CD4-positive, alpha-beta T cell (primary cell): Measurements from ENCODE around the gene SARS2. TPM values are rescaled to one million over a fixed set of nuclear protein-coding genes. Genes with fewer than 3 reads are reported as not detected.

Experiments
- ATAC-seq: fragments of 200-7000 bp; cut with Tn5 transposase; one replicate; pipeline ENCODE4 v1.10.0; 2022; ENCODE audit warnings: mild to moderate bottlenecking; ENCODE audit not compliant: poor library complexity
- CTCF ChIA-PET: fragments of 350-600 bp; sonication (Branson Sonifier 250); formaldehyde crosslinking; loops from one replicate; lab custom pipeline; 2021; ENCODE audit warnings: antibody characterized with exemption, inconsistent platforms; lab: Charles Lee
- POLR2A ChIA-PET: fragments of 350-600 bp; sonication (Branson Sonifier 250); formaldehyde crosslinking; loops from one replicate; lab custom pipeline; 2021; ENCODE audit warnings: antibody characterized with exemption, inconsistent platforms; lab: Charles Lee
- DNase-seq, 14 experiments: peaks; one replicate each; pipeline ENCODE4 v3.0.0-alpha.2; 2013 to 2020; ENCODE audit warnings: mixed read lengths in 2 of 14
- H3K27ac ChIP-seq, 2 donors: one replicate each; pipeline versions ENCODE4 v1.5.1 to v1.7.0; 2013; ENCODE audit warnings: low read length in 2 of 2, low read depth in 1 of 2, mild to moderate bottlenecking in 1 of 2
- H3K27me3 ChIP-seq, 2 experiments: 1 replicate in 1 of 2; 2 replicates in 1 of 2; pipeline versions ENCODE4 v1.6.1 to v1.7.0; 2013; ENCODE audit warnings: low read length in 2 of 2, control low read depth in 1 of 2, mild to moderate bottlenecking in 1 of 2, moderate library complexity in 1 of 2; ENCODE audit not compliant: insufficient read depth in 2 of 2, control insufficient read depth in 1 of 2
- H3K36me3 ChIP-seq: one replicate; pipeline ENCODE4 v1.6.1; 2013; ENCODE audit warnings: low read length, control low read depth; ENCODE audit not compliant: insufficient read depth
- H3K4me1 ChIP-seq: one replicate; pipeline ENCODE4 v1.6.1; 2013; ENCODE audit warnings: low read length, control low read depth; ENCODE audit not compliant: insufficient read depth
- H3K4me3 ChIP-seq: one replicate; pipeline ENCODE4 v1.5.1; 2013; ENCODE audit warnings: mild to moderate bottlenecking, low read length, moderate library complexity
- H3K9me3 ChIP-seq, 2 experiments: 1 replicate in 1 of 2; 2 replicates in 1 of 2; pipeline versions ENCODE4 v1.6.1 to v1.7.0; 2013; ENCODE audit warnings: low read length in 2 of 2, mild to moderate bottlenecking in 2 of 2, control low read depth in 1 of 2, moderate library complexity in 1 of 2; ENCODE audit not compliant: control insufficient read depth in 1 of 2, insufficient read depth in 1 of 2
- H3K27ac Mint-ChIP-seq: one replicate; pipeline ENCODE4 v1.8.0; 2020; ENCODE audit warnings: mixed read lengths
- H3K27me3 Mint-ChIP-seq: one replicate; pipeline ENCODE4 v1.8.0; 2021; ENCODE audit warnings: mixed read lengths
- H3K36me3 Mint-ChIP-seq: one replicate; pipeline ENCODE4 v1.8.0; 2021; ENCODE audit warnings: low read depth, mixed read lengths
- H3K4me1 Mint-ChIP-seq: one replicate; pipeline ENCODE4 v1.8.0; 2021; ENCODE audit warnings: low read depth, mixed read lengths
- H3K4me3 Mint-ChIP-seq: one replicate; pipeline ENCODE4 v1.8.0; 2020; ENCODE audit warnings: mild to moderate bottlenecking, mixed read lengths
- H3K9me3 Mint-ChIP-seq: one replicate; pipeline ENCODE4 v1.8.0; 2020; ENCODE audit warnings: mixed read lengths
- intact Hi-C, 2 experiments: fragments of 100-400 bp; cut with DNase I in 1 of 2; cut with micrococcal nuclease in 1 of 2; formaldehyde crosslinking; loops; one replicate each; pipeline versions ENCODE4 v1.15.1 to v1.9.0; 2023 to 2025; cut with DNase I, micrococcal nuclease
- total RNA-seq, 174 experiments: library from RNA in 2 of 174; stranded (reverse) in 2 of 174; gene quantifications; one replicate each; pipeline ENCODE4 v1.2.3 and lab custom pipeline; 2021 to 2026
- TF ChIP-seq, protein P1 (sequence below): fragments of 200-600 bp; IDR thresholded peaks from one replicate; pipeline ENCODE4 v1.8.0; 2022; ENCODE audit warnings: antibody characterized with exemption, mild to moderate bottlenecking

Gene SARS2
- total RNA-seq, 2 experiments from 2014 or later = 18.7 to 22.8 TPM

DNA sequence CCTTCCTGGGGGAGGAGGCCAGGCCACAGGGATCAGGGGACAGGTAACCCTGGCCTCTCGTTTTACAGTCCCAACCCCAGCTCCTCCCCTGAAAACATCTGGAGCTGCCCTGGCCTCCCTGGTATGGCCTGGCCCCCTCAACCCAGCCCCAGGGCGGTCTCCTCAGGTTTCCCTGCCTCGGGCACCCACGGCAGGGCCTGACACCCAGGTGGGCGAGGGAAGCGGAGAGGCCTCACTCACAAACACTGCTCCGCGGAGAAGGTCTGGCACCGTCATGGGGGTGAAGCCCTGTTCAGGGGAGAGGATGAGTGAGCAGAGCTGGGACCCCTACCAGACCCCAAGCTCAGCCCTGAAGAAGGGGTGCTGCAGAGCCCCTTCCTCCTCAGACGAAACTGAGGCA lies 12.0 kb downstream of the SARS2 start:
- H3K9me3 Mint-ChIP-seq = no peaks in the 10 kb centered on the region
- ChIA-PET POLR2A (no interaction called here), CTCF (no interaction called here)
- ATAC-seq = no peak
- Histone ChIP-seq H3K9me3 (no peaks in the 10 kb centered on the region), H3K27ac (no peak overlapping the region), H3K4me1 (no peaks in the 10 kb centered on the region), H3K4me3 (no peak overlapping the region), H3K36me3 (peaks cover 15% of the 10 kb centered on the region), H3K27me3 (no peaks in the 10 kb centered on the region)
- no peaks in the 10 kb centered on the region for H3K27me3 Mint-ChIP-seq
- intact Hi-C loops = no loop called here
- TF ChIP-seq, protein P1, sequence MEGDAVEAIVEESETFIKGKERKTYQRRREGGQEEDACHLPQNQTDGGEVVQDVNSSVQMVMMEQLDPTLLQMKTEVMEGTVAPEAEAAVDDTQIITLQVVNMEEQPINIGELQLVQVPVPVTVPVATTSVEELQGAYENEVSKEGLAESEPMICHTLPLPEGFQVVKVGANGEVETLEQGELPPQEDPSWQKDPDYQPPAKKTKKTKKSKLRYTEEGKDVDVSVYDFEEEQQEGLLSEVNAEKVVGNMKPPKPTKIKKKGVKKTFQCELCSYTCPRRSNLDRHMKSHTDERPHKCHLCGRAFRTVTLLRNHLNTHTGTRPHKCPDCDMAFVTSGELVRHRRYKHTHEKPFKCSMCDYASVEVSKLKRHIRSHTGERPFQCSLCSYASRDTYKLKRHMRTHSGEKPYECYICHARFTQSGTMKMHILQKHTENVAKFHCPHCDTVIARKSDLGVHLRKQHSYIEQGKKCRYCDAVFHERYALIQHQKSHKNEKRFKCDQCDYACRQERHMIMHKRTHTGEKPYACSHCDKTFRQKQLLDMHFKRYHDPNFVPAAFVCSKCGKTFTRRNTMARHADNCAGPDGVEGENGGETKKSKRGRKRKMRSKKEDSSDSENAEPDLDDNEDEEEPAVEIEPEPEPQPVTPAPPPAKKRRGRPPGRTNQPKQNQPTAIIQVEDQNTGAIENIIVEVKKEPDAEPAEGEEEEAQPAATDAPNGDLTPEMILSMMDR = no peak
- H3K4me1 Mint-ChIP-seq = no peaks in the 10 kb centered on the region
- no peak for DNase-seq
- no peak overlapping the region for H3K27ac Mint-ChIP-seq
- H3K36me3 Mint-ChIP-seq = peaks cover 13% of the 10 kb centered on the region
- H3K4me3 Mint-ChIP-seq = no peak overlapping the region

DNA sequence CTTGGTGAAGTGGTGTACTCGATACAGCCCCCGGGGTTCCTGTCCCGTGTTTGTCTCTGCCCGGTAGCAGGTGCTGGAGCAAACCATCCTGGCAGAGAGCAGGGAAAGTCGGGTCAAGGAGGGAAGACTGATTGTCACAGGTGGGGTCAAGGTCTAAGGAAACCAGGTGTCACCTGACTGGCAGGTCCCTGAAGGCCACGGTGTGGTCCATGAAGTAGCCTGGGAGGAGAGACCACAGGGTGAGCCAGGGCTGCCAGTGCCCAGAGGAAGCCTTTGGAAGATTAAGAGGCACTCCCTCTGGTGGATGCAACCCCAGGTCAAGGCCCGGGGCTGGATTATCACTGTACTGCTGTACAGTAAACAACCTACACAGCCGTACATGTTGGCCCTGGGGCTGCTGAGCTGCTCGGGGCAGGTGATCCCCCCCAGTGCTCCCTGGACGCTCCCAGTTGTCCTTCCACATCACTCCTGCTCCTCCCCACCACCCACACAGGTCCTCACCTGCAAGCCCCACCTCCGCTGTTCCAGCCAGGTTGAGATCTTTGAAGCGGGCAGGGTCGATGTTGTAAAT lies 12.6 kb downstream of the SARS2 start:
- DNase-seq (no peak), ATAC-seq (no peak)
- no peaks in the 10 kb centered on the region for H3K9me3 ChIP-seq
- Mint-ChIP-seq H3K9me3 (no peaks in the 10 kb centered on the region), H3K4me1 (no peaks in the 10 kb centered on the region), H3K4me3 (no peak overlapping the region), H3K36me3 (peaks cover 13% of the 10 kb centered on the region), H3K27ac (no peak overlapping the region), H3K27me3 (no peaks in the 10 kb centered on the region)
- CTCF ChIA-PET = no interaction called here
- H3K4me1 ChIP-seq = peaks cover under 1% of the 10 kb centered on the region
- peaks cover 15% of the 10 kb centered on the region for H3K36me3 ChIP-seq
- TF ChIP-seq, protein P1 = no peak
- H3K27ac ChIP-seq = no peak overlapping the region
- no peaks in the 10 kb centered on the region for H3K27me3 ChIP-seq
- intact Hi-C loops = no loop called here
- no peak overlapping the region for H3K4me3 ChIP-seq
- POLR2A ChIA-PET = no interaction called here

DNA sequence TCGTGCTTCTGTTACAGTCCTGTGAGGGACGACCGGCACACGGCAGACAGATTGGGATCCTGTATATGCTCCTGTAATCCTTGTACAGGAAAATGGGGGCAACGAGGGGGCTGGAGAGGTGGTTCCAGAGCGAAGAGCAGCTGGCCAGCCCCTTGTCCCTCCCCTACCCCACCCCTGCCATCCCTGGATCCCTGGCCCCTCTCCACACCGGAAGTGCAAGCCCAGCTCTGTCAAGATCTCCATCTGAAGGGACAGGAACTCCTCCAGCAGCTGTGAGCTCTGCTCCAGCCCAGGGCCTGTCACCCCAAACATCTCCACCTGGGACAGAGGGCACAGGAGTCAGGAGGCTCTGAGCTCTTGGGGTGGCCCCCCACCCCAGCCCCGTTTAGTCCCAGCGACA lies 13.0 kb downstream of the SARS2 start:
- ATAC-seq (no peak), DNase-seq (no peak)
- Mint-ChIP-seq H3K27me3 (no peaks in the 10 kb centered on the region), H3K36me3 (peaks cover 11% of the 10 kb centered on the region), H3K4me3 (no peak overlapping the region), H3K27ac (no peak overlapping the region), H3K4me1 (no peaks in the 10 kb centered on the region), H3K9me3 (no peaks in the 10 kb centered on the region)
- POLR2A ChIA-PET = no interaction called here
- Histone ChIP-seq H3K9me3 (no peaks in the 10 kb centered on the region), H3K4me1 (peaks cover 3% of the 10 kb centered on the region), H3K27ac (no peak overlapping the region), H3K4me3 (no peak overlapping the region), H3K27me3 (no peaks in the 10 kb centered on the region), H3K36me3 (peaks cover 15% of the 10 kb centered on the region)
- TF ChIP-seq, protein P1 = no peak
- intact Hi-C loops = no loop called here
- CTCF ChIA-PET = no interaction called here
